Spleen (tissue), 11 donors: ENCODE data around the gene ARF1. TPM values are rescaled to one million over a fixed set of nuclear protein-coding genes. Genes with fewer than 3 reads are reported as not detected.

Experiments used
- DNase-seq: peaks from one replicate; pipeline ENCODE4 v3.0.0-alpha.2; 2020
- H3K27ac ChIP-seq, 8 donors: fragments of 200-600 bp; sonication (generic) in 7 of 8; 1 replicate in 4 of 8; 2 replicates in 4 of 8; pipeline versions ENCODE4 v1.5.0 to v1.8.0; 2016 to 2021; ENCODE audit warnings: inconsistent platforms in 4 of 8, mild to moderate bottlenecking in 4 of 8, moderate library complexity in 1 of 8
- H3K27me3 ChIP-seq, 7 donors: fragments of 200-600 bp; sonication (generic) in 6 of 7; replicated peaks in 1 of 7; 1 replicate in 4 of 7; 2 replicates in 3 of 7; pipeline versions ENCODE4 v1.5.0 to v1.8.0; 2016 to 2021; ENCODE audit warnings: inconsistent platforms in 3 of 7, mild to moderate bottlenecking in 1 of 7
- H3K36me3 ChIP-seq, 6 donors: fragments of 200-600 bp; sonication (generic) in 5 of 6; 1 replicate in 4 of 6; 2 replicates in 2 of 6; pipeline versions ENCODE4 v1.5.0 to v1.8.0; 2016 to 2021; ENCODE audit warnings: inconsistent platforms in 2 of 6
- H3K4me1 ChIP-seq, 6 donors: fragments of 200-600 bp; sonication (generic) in 5 of 6; 1 replicate in 3 of 6; 2 replicates in 3 of 6; pipeline versions ENCODE4 v1.5.0 to v1.8.0; 2016 to 2021; ENCODE audit warnings: inconsistent platforms in 3 of 6
- H3K4me3 ChIP-seq, 8 donors: fragments of 200-600 bp; sonication (generic) in 7 of 8; 1 replicate in 4 of 8; 2 replicates in 4 of 8; pipeline versions ENCODE4 v1.5.0 to v1.8.0; 2016 to 2021; ENCODE audit warnings: inconsistent platforms in 4 of 8, mild to moderate bottlenecking in 4 of 8, moderate library complexity in 2 of 8
- H3K9me3 ChIP-seq, 8 donors: fragments of 200-600 bp; sonication (generic) in 7 of 8; 1 replicate in 4 of 8; 2 replicates in 4 of 8; pipeline versions ENCODE4 v1.5.0 to v1.8.0; 2016 to 2021; ENCODE audit warnings: inconsistent platforms in 4 of 8
- CTCF ChIP-seq, 11 experiments: fragments of 200-600 bp in 7 of 11; fragments of 450-650 bp in 4 of 11; sonication (generic) in 4 of 11; IDR thresholded peaks in 8 of 11; conservative IDR thresholded peaks in 3 of 11; 1 replicate in 7 of 11; 2 replicates in 4 of 11; pipeline versions ENCODE4 v1.4.0 to v1.8.0; 2016 to 2021; ENCODE audit warnings: antibody characterized with exemption in 11 of 11, inconsistent platforms in 4 of 11, mild to moderate bottlenecking in 1 of 11
- POLR2A ChIP-seq, 3 donors: fragments of 450-650 bp; IDR thresholded peaks; one replicate each; pipeline ENCODE4 v1.5.1; 2017; ENCODE audit warnings: antibody characterized with exemption in 3 of 3, mild to moderate bottlenecking in 1 of 3
- POLR2AphosphoS5 ChIP-seq, 3 donors: sonication (generic); formaldehyde crosslinking; IDR thresholded peaks; one replicate each; pipeline ENCODE4 v1.5.1; 2017; ENCODE audit warnings: antibody characterized with exemption in 3 of 3
- WGBS, 5 donors: extraction: QIAGEN DNeasy Blood & Tissue Kit in 3 of 5; methylation state at CpG; one replicate each; pipeline versions ENCODE4 v1.1.5 to v1.1.7; 2013 to 2018; 5-methylcytosine and 5-hydroxymethylcytosine counted together
- intact Hi-C: fragments of 100-400 bp; cut with DNase I; formaldehyde crosslinking; loops from one replicate; pipeline ENCODE4 v1.15.0; 2023; ENCODE audit warnings: low total_unique reads
- polyA plus RNA-seq, 3 donors: library from polyadenylated mRNA; stranded (reverse); fragments of 200-250 nt; gene quantifications; one replicate each; pipeline ENCODE4 v1.2.1, GENCODE V29; 2013
- total RNA-seq, 7 donors: library from RNA; depleted of rRNA in 3 of 7; stranded (reverse); fragments of >200 nt in 3 of 7; fragmentation: NEBNext Ultra II Directional in 4 of 7; extraction: Animal tissue kit (Norgen Biotek cat#: 25700) in 4 of 7; gene quantifications; one replicate each; pipeline versions ENCODE4 v1.1.0 to v1.2.1, GENCODE V29; 2016 to 2021
- donor health status: healthy with polysubstance abuse.
- donor health status: DM: no; HTN: no; CAD: no; lungs with moderate emphysema.
- donor health status: DM: no; HTN: no; CAD: no.
- donor health status: Bipolar disorder and iron deficiency.
- donor health status: healthy.
- donor health status: DM: no; HTN: no; CAD: no.
- donor health status: DM: yes; HTN: yes; CAD: no.

The ARF1 gene
- total and polyA plus RNA-seq, 10 donors = 150 to 387 (median 324) TPM

DNA sequence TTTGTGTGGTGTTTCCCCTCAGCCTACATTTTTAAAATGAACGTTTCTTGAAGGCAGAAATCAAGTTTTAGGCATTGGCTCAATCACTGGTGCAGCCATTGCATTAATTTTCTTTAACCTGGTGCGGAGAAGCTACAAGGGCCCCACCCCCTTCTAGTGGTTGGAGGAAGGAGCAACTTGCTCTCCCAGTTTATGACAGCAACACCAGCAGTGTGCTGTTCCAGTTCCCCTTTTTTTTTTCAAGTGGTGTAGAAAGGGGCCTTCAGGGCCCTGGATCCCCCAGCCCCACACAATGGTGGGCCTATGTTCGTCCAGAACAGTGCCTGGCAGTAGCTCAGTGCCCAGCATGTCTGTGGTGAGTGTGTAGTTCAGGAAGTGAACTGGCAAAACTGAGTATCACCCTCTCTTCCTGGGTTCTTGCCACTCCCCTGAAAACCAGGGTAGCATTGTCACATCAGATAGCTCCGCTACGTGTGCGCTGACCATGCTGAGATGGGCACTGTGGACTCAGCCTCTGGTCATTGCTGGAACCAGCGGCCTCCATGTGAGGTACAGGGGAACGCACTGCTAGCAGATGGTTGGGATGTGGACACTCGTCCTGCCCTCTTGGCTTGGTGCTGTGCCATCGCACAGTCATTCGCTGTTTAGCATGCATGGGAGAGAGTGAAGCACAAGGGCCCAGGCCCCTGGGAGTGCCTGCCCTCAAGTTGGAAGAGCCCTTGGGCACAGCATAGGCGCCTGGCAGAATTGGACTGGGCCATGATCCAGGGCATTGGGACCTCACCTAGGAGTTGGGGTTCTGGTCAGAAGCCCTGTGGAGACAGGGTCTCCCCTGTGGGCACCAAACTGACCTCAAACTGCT is 7.2 kb downstream of the ARF1 start:
- 56 to 66% (median 61%) methylated on average over 12 of the region's 12 CpGs for WGBS, 5 donors
- Histone ChIP-seq H3K27me3 (no peaks in the 10 kb centered on the region), H3K4me1 (peaks cover 77 to 97% (median 92%) of the 10 kb centered on the region in 6 donors), H3K27ac (peak overlapping the region in 7 of 8 donors; percentile 51 to 100 (median 98)), H3K4me3 (peak overlapping the region in 2 of 8 donors; percentile 0 to 48), H3K36me3 (peaks cover 0 to 74% (median 4%) of the 10 kb centered on the region in 6 donors), H3K9me3 (peaks cover 0 to 12% (median 9%) of the 10 kb centered on the region in 8 donors)
- no peak for TF ChIP-seq CTCF (IDR thresholded peaks at IDR 0.05 in 8 of 11, conservative IDR thresholded peaks at IDR 0.05 in 3 of 11)
- TF ChIP-seq POLR2AphosphoS5 (IDR thresholded peaks at IDR 0.05) = peak in 2 of 3 donors; percentile 30 to 55
- intact Hi-C loops = no loop called here
- DNase-seq = peak; percentile 71

DNA sequence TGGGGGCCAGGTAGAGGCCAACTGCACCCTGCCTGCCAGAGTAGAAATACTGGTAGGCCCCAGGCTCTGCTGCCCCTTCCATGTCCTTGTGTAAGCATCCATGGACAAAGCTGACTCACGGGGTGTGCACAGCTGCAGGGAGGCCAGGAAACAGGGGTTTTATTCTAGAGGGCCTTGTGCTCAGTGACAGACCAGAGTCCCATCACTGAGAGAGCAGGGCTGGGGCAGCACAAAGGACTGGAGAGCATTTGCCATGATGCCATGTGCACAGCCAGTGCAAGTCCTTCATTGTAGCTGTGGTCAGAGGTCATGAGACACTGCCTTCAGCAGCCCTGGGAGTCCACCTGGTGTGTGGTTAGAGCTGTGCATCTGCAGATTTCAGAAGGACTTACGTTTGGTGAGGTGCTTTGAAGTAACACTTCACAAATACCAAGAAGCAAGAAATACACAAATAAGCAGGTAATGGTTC is 8.1 kb downstream of the ARF1 start:
- peak; percentile 64 for DNase-seq
- H3K4me1 ChIP-seq = peaks cover 68 to 97% (median 88%) of the 10 kb centered on the region in 6 donors
- TF ChIP-seq POLR2A (IDR thresholded peaks at IDR 0.05) = no peak
- TF ChIP-seq CTCF (IDR thresholded peaks at IDR 0.05 in 8 of 11, conservative IDR thresholded peaks at IDR 0.05 in 3 of 11) = no peak
- peak in 1 of 3 donors; percentile 36 for TF ChIP-seq POLR2AphosphoS5 (IDR thresholded peaks at IDR 0.05)
- no peaks in the 10 kb centered on the region for H3K27me3 ChIP-seq
- H3K27ac ChIP-seq = peak overlapping the region; percentile 10 to 100 (median 88)
- H3K4me3 ChIP-seq = peak overlapping the region in 1 of 8 donors; percentile 48
- H3K9me3 ChIP-seq = peaks cover 0 to 18% (median 15%) of the 10 kb centered on the region in 8 donors
- H3K36me3 ChIP-seq = peaks cover 0 to 83% (median 6%) of the 10 kb centered on the region in 6 donors
- 13 to 23% (median 17%) methylated on average over 1 to 2 of the region's 2 CpGs for WGBS, 5 donors
- intact Hi-C loops = no loop called here

GRCh38 chr1:228091084-228091483 is 8.6 kb downstream of the ARF1 start:
- peak; percentile 38 for DNase-seq
- H3K9me3 ChIP-seq = peaks cover 0 to 18% (median 15%) of the 10 kb centered on the region in 8 donors
- WGBS, 5 donors = 55 to 76% (median 68%) methylated on average over 4 of the region's 4 CpGs
- H3K27ac ChIP-seq = peak overlapping the region in 4 of 8 donors; percentile 98 to 100 (median 100)
- intact Hi-C loops = no loop called here
- peaks cover 67 to 96% (median 88%) of the 10 kb centered on the region in 6 donors for H3K4me1 ChIP-seq
- peaks cover 0 to 87% (median 7%) of the 10 kb centered on the region in 6 donors for H3K36me3 ChIP-seq
- no peak for TF ChIP-seq CTCF (IDR thresholded peaks at IDR 0.05 in 8 of 11, conservative IDR thresholded peaks at IDR 0.05 in 3 of 11)
- no peak for TF ChIP-seq POLR2A (IDR thresholded peaks at IDR 0.05)
- no peak for TF ChIP-seq POLR2AphosphoS5 (IDR thresholded peaks at IDR 0.05)
- H3K4me3 ChIP-seq = peak overlapping the region in 1 of 8 donors; percentile 48
- no peaks in the 10 kb centered on the region for H3K27me3 ChIP-seq
